H1 (cell line): Measurements from ENCODE around the gene ENO2. TPM values are rescaled to one million over a fixed set of nuclear protein-coding genes. Genes with fewer than 3 reads are reported as not detected.

ENCODE experiments used
- CTCF ChIA-PET: fragments of 300-600 bp; sonication (Branson Sonifier 250); formaldehyde crosslinking; loops from one replicate; lab custom pipeline; 2021; ENCODE audit not compliant: partially characterized antibody; lab: Charles Lee
- POLR2A ChIA-PET: fragments of 300-600 bp; sonication (Branson Sonifier 250); formaldehyde crosslinking; loops from one replicate; lab custom pipeline; 2021; ENCODE audit warnings: inconsistent platforms; ENCODE audit not compliant: partially characterized antibody; lab: Charles Lee
- DNase-seq, 2 experiments: peaks; one replicate each; pipeline versions ENCODE4 v3.0.0 to v3.0.0-alpha.2; 2010 to 2022; ENCODE audit warnings: low spot score in 2 of 2, low read depth in 1 of 2, mixed read lengths in 1 of 2
- FAIRE-seq: peaks from 2 replicates; lab custom pipeline; 2011; peaks lifted over from hg19 to GRCh38; lab: Jason Lieb, UNC
- H2AFZ ChIP-seq: 2 replicates; pipeline ENCODE4 v1.8.1; 2012; ENCODE audit warnings: low read length, inconsistent platforms
- H2AK5ac ChIP-seq: 2 replicates; pipeline ENCODE4 v1.6.1; 2013; ENCODE audit warnings: low read depth, low read length
- H2BK120ac ChIP-seq: replicated peaks from 2 replicates; pipeline ENCODE3; 2013; ENCODE audit warnings: low read depth, low read length, inconsistent platforms
- H2BK12ac ChIP-seq: 2 replicates; pipeline ENCODE4 v1.6.1; 2013; ENCODE audit warnings: low read depth, low read length
- H2BK15ac ChIP-seq: 2 replicates; pipeline ENCODE4 v1.6.1; 2013; ENCODE audit warnings: low read length
- H2BK20ac ChIP-seq: 2 replicates; pipeline ENCODE4 v1.6.1; 2013; ENCODE audit warnings: low read length
- H2BK5ac ChIP-seq: 2 replicates; pipeline ENCODE4 v1.6.1; 2013; ENCODE audit warnings: low read depth, low read length
- H3K14ac ChIP-seq: 2 replicates; pipeline ENCODE4 v1.6.1; 2013; ENCODE audit warnings: inconsistent platforms; ENCODE audit not compliant: insufficient read length
- H3K18ac ChIP-seq: 2 replicates; pipeline ENCODE4 v1.6.1; 2013; ENCODE audit warnings: low read length; ENCODE audit errors: extremely low read depth
- H3K23ac ChIP-seq: 2 replicates; pipeline ENCODE4 v1.6.1; 2013; ENCODE audit warnings: inconsistent platforms; ENCODE audit not compliant: insufficient read length
- H3K23me2 ChIP-seq: 2 replicates; pipeline ENCODE4 v1.6.1; 2013; ENCODE audit warnings: low read depth, low read length
- H3K27ac ChIP-seq: 2 replicates; pipeline ENCODE4 v1.6.1; 2011; ENCODE audit warnings: low read depth, low read length, inconsistent platforms
- H3K27me3 ChIP-seq, 4 experiments: replicated peaks in 1 of 4; 1 replicate in 1 of 4; 2 replicates in 3 of 4; pipeline versions ENCODE4 v1.6.1 to v1.8.1; 2011 to 2013; ENCODE audit warnings: low read length in 3 of 4, mild to moderate bottlenecking in 3 of 4, inconsistent platforms in 2 of 4, mixed read lengths in 2 of 4, moderate library complexity in 1 of 4; ENCODE audit not compliant: control insufficient read depth in 3 of 4, insufficient read depth in 3 of 4; ENCODE audit errors: extremely low read depth in 1 of 4
- H3K36me3 ChIP-seq, 4 experiments: 2 replicates each; pipeline versions ENCODE4 v1.6.1 to v1.8.1; 2011 to 2013; ENCODE audit warnings: mild to moderate bottlenecking in 4 of 4, low read length in 3 of 4, moderate library complexity in 2 of 4, control low read depth in 1 of 4, inconsistent platforms in 1 of 4; ENCODE audit not compliant: insufficient read depth in 4 of 4, control insufficient read depth in 2 of 4
- H3K4ac ChIP-seq: replicated peaks from 2 replicates; pipeline ENCODE3; 2013; ENCODE audit warnings: low read length, low read depth, mixed read lengths, inconsistent platforms; ENCODE audit not compliant: insufficient read length
- H3K4me1 ChIP-seq, 4 experiments: replicated peaks in 1 of 4; 1 replicate in 1 of 4; 2 replicates in 3 of 4; pipeline versions ENCODE4 v1.6.1 to v1.8.1; 2011 to 2013; ENCODE audit warnings: low read length in 3 of 4, inconsistent platforms in 2 of 4, mixed read lengths in 1 of 4; ENCODE audit not compliant: insufficient read depth in 4 of 4, control insufficient read depth in 3 of 4
- H3K4me2 ChIP-seq, 2 experiments: 2 replicates each; pipeline versions ENCODE4 v1.6.1 to v1.8.1; 2011 to 2013; ENCODE audit warnings: low read depth in 2 of 2, low read length in 2 of 2, control low read depth in 1 of 2, inconsistent platforms in 1 of 2, mild to moderate bottlenecking in 1 of 2; ENCODE audit not compliant: insufficient read depth in 1 of 2
- H3K4me3 ChIP-seq, 4 experiments: fragments of 200-600, 300-600 bp in 1 of 4; sonication (generic), shearing (Covaris generic), sonication (Bioruptor Twin) in 1 of 4; 2 replicates each; pipeline versions ENCODE4 v1.5.1 to v1.8.1; 2011 to 2016; ENCODE audit warnings: low read length in 4 of 4, low read depth in 3 of 4, control low read depth in 2 of 4, inconsistent platforms in 2 of 4, mild to moderate bottlenecking in 2 of 4, mixed read lengths in 1 of 4, moderate library complexity in 1 of 4; ENCODE audit not compliant: insufficient read depth in 2 of 4; ENCODE audit errors: extremely low read depth in 1 of 4
- H3K56ac ChIP-seq: replicated peaks from 2 replicates; pipeline ENCODE3; 2013; ENCODE audit warnings: low read depth, mild to moderate bottlenecking, mixed read lengths, low read length, inconsistent platforms; ENCODE audit not compliant: insufficient read length
- H3K79me1 ChIP-seq: 2 replicates; pipeline ENCODE4 v1.6.1; 2013; ENCODE audit warnings: low read depth, low read length, control low read depth
- H3K79me2 ChIP-seq, 2 experiments: 2 replicates each; pipeline versions ENCODE4 v1.6.1 to v1.8.1; 2012 to 2013; ENCODE audit warnings: low read length in 2 of 2, mild to moderate bottlenecking in 2 of 2, inconsistent platforms in 1 of 2; ENCODE audit not compliant: insufficient read depth in 2 of 2, control insufficient read depth in 1 of 2
- H3K9ac ChIP-seq, 4 experiments: replicated peaks in 1 of 4; 1 replicate in 1 of 4; 2 replicates in 3 of 4; pipeline versions ENCODE4 v1.6.1 to v1.8.1; 2011 to 2013; ENCODE audit warnings: low read depth in 3 of 4, low read length in 3 of 4, control low read depth in 2 of 4, mild to moderate bottlenecking in 2 of 4, moderate library complexity in 2 of 4, inconsistent platforms in 1 of 4; ENCODE audit errors: extremely low read depth in 1 of 4
- H3K9me3 ChIP-seq, 2 experiments: 2 replicates each; pipeline versions ENCODE4 v1.6.1 to v1.8.1; 2012 to 2013; ENCODE audit warnings: mild to moderate bottlenecking in 2 of 2, moderate library complexity in 2 of 2, control low read depth in 1 of 2, inconsistent platforms in 1 of 2, low read depth in 1 of 2, low read length in 1 of 2, mixed read lengths in 1 of 2; ENCODE audit not compliant: insufficient read depth in 2 of 2
- H4K20me1 ChIP-seq, 2 experiments: replicated peaks in 1 of 2; 2 replicates each; pipeline versions ENCODE3 to v1.8.1; 2011 to 2013; ENCODE audit warnings: inconsistent platforms in 2 of 2, low read length in 2 of 2, mild to moderate bottlenecking in 1 of 2; ENCODE audit not compliant: insufficient read depth in 2 of 2, control insufficient read depth in 1 of 2
- H4K5ac ChIP-seq: 2 replicates; pipeline ENCODE4 v1.6.1; 2013; ENCODE audit warnings: low read length, low read depth, mixed read lengths, inconsistent platforms; ENCODE audit not compliant: insufficient read length
- H4K8ac ChIP-seq: 2 replicates; pipeline ENCODE4 v1.8.0; 2013; ENCODE audit warnings: mild to moderate bottlenecking, moderate library complexity, low read length, inconsistent platforms; ENCODE audit not compliant: insufficient read depth; ENCODE audit errors: extremely low read depth
- H4K91ac ChIP-seq: replicated peaks from 2 replicates; pipeline ENCODE3; 2013; ENCODE audit warnings: low read length, mixed read lengths, inconsistent platforms; ENCODE audit not compliant: insufficient read length
- BACH1 ChIP-seq: IDR thresholded peaks from 2 replicates; pipeline ENCODE4 v1.6.1; 2012; ENCODE audit warnings: low read length, improper control_type of control experiment
- BRCA1 ChIP-seq: IDR thresholded peaks from 2 replicates; pipeline ENCODE4 v1.6.1; 2012; ENCODE audit warnings: low read depth, low read length, improper control_type of control experiment
- GTF2F1 ChIP-seq: IDR thresholded peaks from 2 replicates; pipeline ENCODE4 v1.6.1; 2012; ENCODE audit warnings: low read depth, low read length, improper control_type of control experiment, borderline replicate concordance
- JUN ChIP-seq: IDR thresholded peaks from 2 replicates; pipeline ENCODE4 v1.6.1; 2011; ENCODE audit warnings: low read depth, mild to moderate bottlenecking, improper control_type of control experiment, low read length
- KDM5A ChIP-seq: fragments of 200-600 bp; IDR thresholded peaks from 2 replicates; pipeline ENCODE4 v1.7.1; 2012; ENCODE audit warnings: mild to moderate bottlenecking, low read length, inconsistent platforms, mixed read lengths
- SIN3A ChIP-seq, 2 experiments: IDR thresholded peaks in 1 of 2; conservative IDR thresholded peaks in 1 of 2; 2 replicates each; pipeline ENCODE4 v1.6.1; 2011 to 2012; ENCODE audit warnings: low read length in 2 of 2, improper control_type of control experiment in 1 of 2, low read depth in 1 of 2, mild to moderate bottlenecking in 1 of 2
- SIX5 ChIP-seq: IDR thresholded peaks from 2 replicates; pipeline ENCODE4 v1.6.1; 2011; ENCODE audit warnings: mild to moderate bottlenecking, low read depth, low read length
- SP1 ChIP-seq: IDR thresholded peaks from 2 replicates; pipeline ENCODE4 v1.6.1; 2011; ENCODE audit warnings: low read depth, low read length
- SUZ12 ChIP-seq: fragments of 200-600 bp; sonication (generic); IDR thresholded peaks from 2 replicates; pipeline ENCODE4 v1.6.1; 2012; ENCODE audit warnings: mild to moderate bottlenecking, inconsistent platforms, low read length, moderate library complexity, mixed read lengths
- WGBS, 2 experiments: shearing (Covaris generic) in 1 of 2; methylation state at CpG; one replicate each; pipeline versions ENCODE4 v1.1.6 to v1.1.7; 2013 to 2015; ENCODE audit warnings: low lambda C conversion rate in 2 of 2, mixed read lengths in 2 of 2, inconsistent platforms in 1 of 2, low coverage in 1 of 2, missing lambda C conversion rate in 1 of 2; ENCODE audit not compliant: insufficient replicate concordance in 2 of 2, insufficient coverage in 1 of 2, insufficient read length in 1 of 2; ENCODE audit errors: extremely low coverage in 1 of 2, missing lambda C conversion rate in 1 of 2; 5-methylcytosine and 5-hydroxymethylcytosine counted together
- polyA plus RNA-seq, 7 experiments: library from polyadenylated mRNA; depleted of rRNA in 3 of 7; stranded (reverse) in 5 of 7; unstranded in 2 of 7; fragments of >200 nt in 5 of 7; fragments of 200-250 nt in 2 of 7; gene quantifications; 1 replicate in 5 of 7; 2 replicates in 1 of 7; 4 replicates in 1 of 7; pipeline versions ENCODE4 v1.2.1 to v1.2.3, GENCODE V29; 2011 to 2013; ENCODE audit warnings: missing spikeins in 2 of 7, mixed read lengths in 2 of 7
- total RNA-seq: library from RNA; stranded (reverse); fragmentation: NEBNext Ultra II Directional; extraction: Animal tissue kit (Norgen Biotek cat#: 25700); gene quantifications from 2 replicates; pipeline ENCODE4 v1.2.1, GENCODE V29; 2021
- TF ChIP-seq, protein P1 (sequence below): IDR thresholded peaks from 2 replicates; pipeline ENCODE4 v1.6.1; 2012; ENCODE audit warnings: low read length, inconsistent platforms

The ENO2 gene
- total and polyA plus RNA-seq, 2 of the 8 experiments (the other 6 are each of a cell fraction or from before 2014, with no cell fraction given), result 92.4 to 102 TPM

DNA sequence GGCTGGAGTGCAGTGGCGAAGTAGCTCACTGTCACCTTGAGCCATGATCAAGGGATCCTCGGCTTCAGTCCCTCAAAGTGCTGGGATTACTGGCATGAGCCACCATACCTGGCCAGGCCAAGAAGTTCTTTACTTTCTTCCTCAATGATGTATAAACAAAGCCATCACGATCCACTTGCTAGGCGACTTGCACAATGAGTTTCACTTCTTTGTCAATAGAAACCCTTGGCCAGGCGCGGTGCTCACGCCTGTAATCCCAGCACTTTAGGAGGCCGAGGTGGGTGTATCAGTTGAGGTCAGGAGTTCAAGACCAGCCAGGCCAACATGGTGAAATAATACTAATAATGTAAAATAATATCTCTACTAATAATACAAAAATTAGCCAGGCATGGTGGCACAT, 26.9 kb upstream of the ENO2 start:
- no peak overlapping the region for H2BK120ac ChIP-seq
- H2BK5ac ChIP-seq, result peak overlapping the region; percentile 60; the same call in 1 of the 2 replicates
- H3K36me3 ChIP-seq, result peaks cover 0 to 20% (median 1%) of the 10 kb centered on the region in 4 experiments; a peak in 4 of 8 replicates
- no peaks in the 10 kb centered on the region for H3K79me1 ChIP-seq
- H3K4me1 ChIP-seq, result peaks cover 2 to 13% (median 8%) of the 10 kb centered on the region in 4 experiments; a peak in 6 of 7 replicates
- POLR2A ChIA-PET, result interaction anchor here (1.0 to 7.8 kb wide), 5 partner anchors 12 to 81 kb away, joined by 4 to 86 read pairs (median 4); partner anchors contain the start of genes SPSB2 and TPI1
- no peaks in the 10 kb centered on the region for H3K79me2 ChIP-seq
- H3K4me2 ChIP-seq, result no peak overlapping the region
- FAIRE-seq (no peak), DNase-seq (no peak)
- H4K8ac ChIP-seq, result no peak overlapping the region
- no peak overlapping the region for H3K27ac ChIP-seq
- H3K56ac ChIP-seq, result no peak overlapping the region
- H2AFZ ChIP-seq, result no peak overlapping the region
- peak overlapping the region; percentile 29 for H4K91ac ChIP-seq
- H3K14ac ChIP-seq, result no peak overlapping the region
- no peak overlapping the region for H3K9ac ChIP-seq
- no peak overlapping the region for H2BK15ac ChIP-seq
- H3K18ac ChIP-seq, result peak overlapping the region; percentile 85; the same call in 1 of the 2 replicates
- CTCF ChIA-PET, result interaction anchor here (2.3 kb wide), 1 partner anchor 16 kb away, joined by 18 read pairs; the partner anchor contains the start of gene SPSB2
- H3K4ac ChIP-seq, result no peak overlapping the region
- no peak overlapping the region for H3K4me3 ChIP-seq
- peak overlapping the region; percentile 100; the same call in 1 of the 2 replicates for H2AK5ac ChIP-seq
- no peak for TF ChIP-seq SUZ12
- TF ChIP-seq GTF2F1, result no peak
- no peak for TF ChIP-seq JUN
- no peak for TF ChIP-seq SIX5
- TF ChIP-seq SP1, result no peak
- no peak for TF ChIP-seq KDM5A
- TF ChIP-seq, protein P1, sequence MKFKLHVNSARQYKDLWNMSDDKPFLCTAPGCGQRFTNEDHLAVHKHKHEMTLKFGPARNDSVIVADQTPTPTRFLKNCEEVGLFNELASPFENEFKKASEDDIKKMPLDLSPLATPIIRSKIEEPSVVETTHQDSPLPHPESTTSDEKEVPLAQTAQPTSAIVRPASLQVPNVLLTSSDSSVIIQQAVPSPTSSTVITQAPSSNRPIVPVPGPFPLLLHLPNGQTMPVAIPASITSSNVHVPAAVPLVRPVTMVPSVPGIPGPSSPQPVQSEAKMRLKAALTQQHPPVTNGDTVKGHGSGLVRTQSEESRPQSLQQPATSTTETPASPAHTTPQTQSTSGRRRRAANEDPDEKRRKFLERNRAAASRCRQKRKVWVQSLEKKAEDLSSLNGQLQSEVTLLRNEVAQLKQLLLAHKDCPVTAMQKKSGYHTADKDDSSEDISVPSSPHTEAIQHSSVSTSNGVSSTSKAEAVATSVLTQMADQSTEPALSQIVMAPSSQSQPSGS, result no peak
- TF ChIP-seq SIN3A (conservative IDR thresholded peaks at IDR 0.05 in 1 of 2, IDR thresholded peaks at IDR 0.05 in 1 of 2; ENCODE audit: low read depth in 1 of 2, low read length in 2 of 2), result no peak
- no peak for TF ChIP-seq BACH1
- no peak for TF ChIP-seq BRCA1
- peak overlapping the region; percentile 80; the same call in 1 of the 2 replicates for H2BK20ac ChIP-seq
- H3K23ac ChIP-seq, result no peak overlapping the region
- H3K23me2 ChIP-seq, result no peaks in the 10 kb centered on the region
- no peaks in the 10 kb centered on the region for H3K9me3 ChIP-seq
- no peaks in the 10 kb centered on the region for H4K20me1 ChIP-seq
- peak overlapping the region; percentile 97 for H2BK12ac ChIP-seq
- no peaks in the 10 kb centered on the region for H3K27me3 ChIP-seq
- H4K5ac ChIP-seq, result peak overlapping the region; percentile 62
- WGBS, 2 experiments, result 85% methylated on average over 8 of the region's 8 CpGs; no CpG with 5 or more reads in 1 of the 2 experiments
